Hepatocyte (in vitro differentiated cells): Measurements from ENCODE around the gene GJA5. TPM values are rescaled to one million over a fixed set of nuclear protein-coding genes. Genes with fewer than 3 reads are reported as not detected.
A peak's percentile ranks its signal among the peaks of the same experiment; 100 is the strongest.

Experiments
- DNase-seq: peaks from one replicate; pipeline ENCODE4 v3.0.0-alpha.2; 2016; ENCODE audit warnings: low spot score
- H2AFZ ChIP-seq: fragments of 200-600 bp; sonication (generic); 2 replicates; pipeline ENCODE4 v1.6.0; 2016; ENCODE audit warnings: antibody characterized with exemption, mild to moderate bottlenecking
- H3K27ac ChIP-seq: fragments of 200-600 bp; sonication (generic); 2 replicates; pipeline ENCODE4 v1.5.1; 2016; ENCODE audit warnings: mild to moderate bottlenecking
- H3K27me3 ChIP-seq: fragments of 200-600 bp; sonication (generic); 2 replicates; pipeline ENCODE4 v1.6.1; 2016
- H3K36me3 ChIP-seq: fragments of 200-600 bp; sonication (generic); replicated peaks from 2 replicates; pipeline ENCODE4 v1.5.1; 2016; ENCODE audit warnings: low read depth; ENCODE audit not compliant: insufficient read depth
- H3K4me1 ChIP-seq: fragments of 200-600 bp; sonication (generic); 2 replicates; pipeline ENCODE4 v1.5.1; 2016; ENCODE audit warnings: mild to moderate bottlenecking, moderate library complexity; ENCODE audit not compliant: insufficient read depth
- H3K4me2 ChIP-seq: fragments of 200-600 bp; sonication (generic); 2 replicates; pipeline ENCODE4 v1.6.0; 2016
- H3K4me3 ChIP-seq: fragments of 200-600 bp; sonication (generic); 2 replicates; pipeline ENCODE4 v1.5.1; 2016; ENCODE audit warnings: mild to moderate bottlenecking
- H3K79me2 ChIP-seq: fragments of 200-600 bp; sonication (generic); 2 replicates; pipeline ENCODE4 v1.6.0; 2017; ENCODE audit warnings: mild to moderate bottlenecking
- H3K9me2 ChIP-seq: fragments of 200-600 bp; sonication (generic); replicated peaks from 2 replicates; pipeline ENCODE4 v1.6.0; 2017; ENCODE audit warnings: mild to moderate bottlenecking; ENCODE audit not compliant: insufficient read depth
- H3K9me3 ChIP-seq: fragments of 200-600 bp; sonication (generic); 2 replicates; pipeline ENCODE4 v1.5.1; 2016; ENCODE audit warnings: low read depth, mild to moderate bottlenecking
- H4K20me1 ChIP-seq: fragments of 200-600 bp; sonication (generic); 2 replicates; pipeline ENCODE4 v1.6.0; 2016; ENCODE audit warnings: mild to moderate bottlenecking; ENCODE audit not compliant: insufficient read depth, poor library complexity, severe bottlenecking
- CTCF ChIP-seq: fragments of 200-600 bp; sonication (generic); IDR thresholded peaks from 2 replicates; pipeline ENCODE4 v1.5.1; 2016; ENCODE audit warnings: antibody characterized with exemption, mild to moderate bottlenecking; ENCODE audit not compliant: poor library complexity
- EZH2 ChIP-seq: fragments of 200-600 bp; sonication (generic); IDR thresholded peaks from 2 replicates; pipeline ENCODE4 v1.6.1; 2016; ENCODE audit warnings: antibody characterized with exemption, mild to moderate bottlenecking, borderline replicate concordance
- EZH2phosphoT487 ChIP-seq: fragments of 200-600 bp; sonication (generic); IDR thresholded peaks from one replicate; pipeline ENCODE4 v1.6.1; 2018; ENCODE audit warnings: antibody characterized with exemption, mild to moderate bottlenecking, low read depth, moderate library complexity; ENCODE audit not compliant: unreplicated experiment, severe bottlenecking
- WGBS: methylation state at CpG from one replicate; pipeline ENCODE4 v1.1.6; 2016; ENCODE audit warnings: low lambda C conversion rate; ENCODE audit errors: missing lambda C conversion rate; 5-methylcytosine and 5-hydroxymethylcytosine counted together
- polyA plus RNA-seq: library from polyadenylated mRNA; unstranded; fragments of >200 nt; fragmentation: Nextera tagmentation; extraction: Ambion mirVana; gene quantifications from 2 replicates; pipeline ENCODE4 v1.2.1, GENCODE V29; 2016
- total RNA-seq: library from RNA; depleted of rRNA; stranded (reverse); fragments of >200 nt; gene quantifications from 2 replicates; pipeline ENCODE4 v1.2.3, GENCODE V29; 2014

Gene GJA5
- total and polyA plus RNA-seq, 2 experiments from 2014 or later: 9.7 to 12.4 TPM

GRCh38 chr1:147717051-147717705, 43.2 kb downstream of the GJA5 start:
- peak overlapping the region; percentile 34 for H3K27ac ChIP-seq
- no peak for TF ChIP-seq CTCF
- TF ChIP-seq EZH2: no peak
- no peak for TF ChIP-seq EZH2phosphoT487

GRCh38 chr1:147712605-147713004, 47.8 kb downstream of the GJA5 start:
- Histone ChIP-seq H3K4me3 (no peak overlapping the region), H3K4me1 (no peaks in the 10 kb centered on the region), H3K36me3 (no peaks in the 10 kb centered on the region), H3K9me2 (no peaks in the 10 kb centered on the region), H2AFZ (no peak overlapping the region), H3K27ac (no peak overlapping the region), H3K4me2 (no peak overlapping the region), H4K20me1 (no peaks in the 10 kb centered on the region), H3K9me3 (no peaks in the 10 kb centered on the region), H3K27me3 (no peaks in the 10 kb centered on the region), H3K79me2 (no peaks in the 10 kb centered on the region)
- no peak for DNase-seq
- TF ChIP-seq EZH2phosphoT487 (no peak), EZH2 (no peak), CTCF (no peak)

More at GRCh38 chr1:147717051-147717705, 43.2 kb downstream of the GJA5 start:
- Histone ChIP-seq H3K4me2 (no peak overlapping the region), H3K27me3 (no peaks in the 10 kb centered on the region), H3K9me3 (no peaks in the 10 kb centered on the region), H4K20me1 (no peaks in the 10 kb centered on the region), H3K4me1 (no peaks in the 10 kb centered on the region), H3K36me3 (no peaks in the 10 kb centered on the region), H3K79me2 (no peaks in the 10 kb centered on the region), H2AFZ (no peak overlapping the region), H3K9me2 (no peaks in the 10 kb centered on the region), H3K4me3 (no peak overlapping the region)
- WGBS: 82% methylated on average over 6 of the region's 6 CpGs
- peak; percentile 77 for DNase-seq

Other genes with a start within 250 kb of the GJA5 start
- gene BCL9, start 219.1 kb downstream of the GJA5 start, total RNA-seq: 13.0 and 22.6 TPM in 2 replicates
- gene BCL9, start 219.1 kb downstream of the GJA5 start, polyA plus RNA-seq: 16.5 and 17.0 TPM in 2 replicates
- 14.2 and 16.8 TPM in 2 replicates for gene ACP6, start 90.1 kb downstream of the GJA5 start, total RNA-seq
- 29.9 and 47.1 TPM in 2 replicates for gene ACP6, start 90.1 kb downstream of the GJA5 start, polyA plus RNA-seq
- not detected in 2 replicates for gene GJA8, start 142.2 kb upstream of the GJA5 start, total RNA-seq
- not detected in 2 replicates for gene GJA8, start 142.2 kb upstream of the GJA5 start, polyA plus RNA-seq
- gene GPR89B, start 167.8 kb upstream of the GJA5 start, total RNA-seq: 27.1 and 32.4 TPM in 2 replicates
- gene GPR89B, start 167.8 kb upstream of the GJA5 start, polyA plus RNA-seq: 16.3 and 25.8 TPM in 2 replicates